ENCODE data around the gene MTA3. TPM values are rescaled to one million over a fixed set of nuclear protein-coding genes. Genes with fewer than 3 reads are reported as not detected.
"Not testable (repeated sequence)": the region's sequence is repeated elsewhere in the genome, so short reads cannot be mapped to it uniquely, and the experiment has no call there.

MTA3 gene
- polyA plus RNA-seq, 3 donors = 2.0 to 4.5 (median 2.2) TPM

- no peak for TF ChIP-seq CTCF (IDR thresholded peaks at IDR 0.05)
Observed at GRCh38 chr2:42622943-42623676, 54.7 kb downstream of the MTA3 start.

GRCh38 chr2:42624047-42624446 lies 55.6 kb downstream of the MTA3 start:
- no peaks in the 10 kb centered on the region for H3K27me3 ChIP-seq (ENCODE audit: control insufficient read depth in 2 of 2, insufficient read depth in 2 of 2, low read length in 2 of 2)
- H3K9ac ChIP-seq (ENCODE audit: insufficient read depth, low read length, poor library complexity, severe bottlenecking) = no peak overlapping the region
- H2AFZ ChIP-seq (ENCODE audit: insufficient read depth, low read depth, low read length, poor library complexity, severe bottlenecking) = no peak overlapping the region
- intact Hi-C loops (cut with micrococcal nuclease) = no loop called here
- no peaks in the 10 kb centered on the region for H3K36me3 Mint-ChIP-seq
- no peaks in the 10 kb centered on the region for H4K20me1 ChIP-seq (ENCODE audit: insufficient read depth, low read length)
- H3K27me3 Mint-ChIP-seq (ENCODE audit: low read depth in 3 of 3) = peaks cover 0 to 2% (median 0%) of the 10 kb centered on the region in 3 donors
- no peaks in the 10 kb centered on the region for H3K4me1 Mint-ChIP-seq
- DNase-seq = no peak
- no peaks in the 10 kb centered on the region for H3K79me2 ChIP-seq (ENCODE audit: insufficient read depth, low read length)
- no peaks in the 10 kb centered on the region for H3K36me3 ChIP-seq (replicated peaks in 1 of 2; ENCODE audit: control insufficient read depth in 1 of 2, insufficient read depth in 2 of 2, low read length in 2 of 2)
- TF ChIP-seq CTCF (IDR thresholded peaks at IDR 0.05) = no peak
- no peak overlapping the region for H3K4me3 Mint-ChIP-seq
- H3K9me3 Mint-ChIP-seq = peaks cover 0 to 21% (median 7%) of the 10 kb centered on the region in 7 donors
- no peak overlapping the region for H3K27ac ChIP-seq (ENCODE audit: low read depth in 1 of 2, low read length in 2 of 2)
- 90% methylated on average over 2 of the region's 2 CpGs for WGBS (ENCODE audit: insufficient coverage)
- no peak overlapping the region for H3K4me2 ChIP-seq (replicated peaks; ENCODE audit: extremely low read depth, low read length, poor library complexity, severe bottlenecking)
- H3K4me1 ChIP-seq (ENCODE audit: control insufficient read depth in 1 of 2, insufficient read depth in 2 of 2, low read length in 2 of 2) = no peaks in the 10 kb centered on the region
- no peak overlapping the region for H3K4me3 ChIP-seq (replicated peaks in 1 of 3; ENCODE audit: low read depth in 2 of 3, low read length in 3 of 3)
- H3K27ac Mint-ChIP-seq = no peak overlapping the region
- H3K9me3 ChIP-seq (replicated peaks in 1 of 2; ENCODE audit: control insufficient read depth in 1 of 2, insufficient read depth in 1 of 2, low read length in 2 of 2) = no peaks in the 10 kb centered on the region

More at GRCh38 chr2:42622943-42623676, 54.7 kb downstream of the MTA3 start:
- H3K4me3 ChIP-seq (replicated peaks in 1 of 3; ENCODE audit: low read depth in 2 of 3, low read length in 3 of 3) = no peak overlapping the region
- H3K4me3 Mint-ChIP-seq = no peak overlapping the region
- H3K79me2 ChIP-seq (ENCODE audit: insufficient read depth, low read length) = no peaks in the 10 kb centered on the region
- H3K27me3 ChIP-seq (ENCODE audit: control insufficient read depth in 2 of 2, insufficient read depth in 2 of 2, low read length in 2 of 2) = no peaks in the 10 kb centered on the region
- no peak overlapping the region for H3K27ac Mint-ChIP-seq
- H3K4me2 ChIP-seq (replicated peaks; ENCODE audit: extremely low read depth, low read length, poor library complexity, severe bottlenecking) = no peak overlapping the region
- peaks cover under 1 to 3% of the 10 kb centered on the region in 2 donors for H3K36me3 Mint-ChIP-seq
- no peaks in the 10 kb centered on the region for H3K4me1 ChIP-seq (ENCODE audit: control insufficient read depth in 1 of 2, insufficient read depth in 2 of 2, low read length in 2 of 2)
- H3K36me3 ChIP-seq (replicated peaks in 1 of 2; ENCODE audit: control insufficient read depth in 1 of 2, insufficient read depth in 2 of 2, low read length in 2 of 2) = no peaks in the 10 kb centered on the region
- peaks cover 0 to 21% (median 7%) of the 10 kb centered on the region in 7 donors for H3K9me3 Mint-ChIP-seq
- no peak overlapping the region for H3K9ac ChIP-seq (ENCODE audit: insufficient read depth, low read length, poor library complexity, severe bottlenecking)
- no peaks in the 10 kb centered on the region for H4K20me1 ChIP-seq (ENCODE audit: insufficient read depth, low read length)
- no peaks in the 10 kb centered on the region for H3K4me1 Mint-ChIP-seq
- no peak overlapping the region for H2AFZ ChIP-seq (ENCODE audit: insufficient read depth, low read depth, low read length, poor library complexity, severe bottlenecking)
- H3K9me3 ChIP-seq (replicated peaks in 1 of 2; ENCODE audit: control insufficient read depth in 1 of 2, insufficient read depth in 1 of 2, low read length in 2 of 2) = no peaks in the 10 kb centered on the region
- DNase-seq = no peak
- H3K27me3 Mint-ChIP-seq (ENCODE audit: low read depth in 3 of 3) = peaks cover 0 to 2% (median 0%) of the 10 kb centered on the region in 3 donors
- intact Hi-C loops (cut with micrococcal nuclease) = no loop called here
- WGBS (ENCODE audit: insufficient coverage) = 67% methylated on average over 3 of the region's 5 CpGs
- H3K27ac ChIP-seq (ENCODE audit: low read depth in 1 of 2, low read length in 2 of 2) = no peak overlapping the region

GRCh38 chr2:42628024-42628423 lies 59.6 kb downstream of the MTA3 start:
- H3K27me3 ChIP-seq (ENCODE audit: control insufficient read depth in 2 of 2, insufficient read depth in 2 of 2, low read length in 2 of 2); H4K20me1 ChIP-seq (ENCODE audit: insufficient read depth, low read length); intact Hi-C loops (cut with micrococcal nuclease); H3K4me3 Mint-ChIP-seq; H2AFZ ChIP-seq (ENCODE audit: insufficient read depth, low read depth, low read length, poor library complexity, severe bottlenecking); H3K4me2 ChIP-seq (replicated peaks; ENCODE audit: extremely low read depth, low read length, poor library complexity, severe bottlenecking); H3K36me3 ChIP-seq (replicated peaks in 1 of 2; ENCODE audit: control insufficient read depth in 1 of 2, insufficient read depth in 2 of 2, low read length in 2 of 2); H3K9ac ChIP-seq (ENCODE audit: insufficient read depth, low read length, poor library complexity, severe bottlenecking); H3K4me1 ChIP-seq (ENCODE audit: control insufficient read depth in 1 of 2, insufficient read depth in 2 of 2, low read length in 2 of 2); H3K27ac Mint-ChIP-seq; H3K27me3 Mint-ChIP-seq (ENCODE audit: low read depth in 3 of 3); H3K36me3 Mint-ChIP-seq; H3K4me3 ChIP-seq (replicated peaks in 1 of 3; ENCODE audit: low read depth in 2 of 3, low read length in 3 of 3); DNase-seq; H3K9me3 ChIP-seq (replicated peaks in 1 of 2; ENCODE audit: control insufficient read depth in 1 of 2, insufficient read depth in 1 of 2, low read length in 2 of 2); H3K79me2 ChIP-seq (ENCODE audit: insufficient read depth, low read length); H3K27ac ChIP-seq (ENCODE audit: low read depth in 1 of 2, low read length in 2 of 2); H3K4me1 Mint-ChIP-seq: not testable (repeated sequence)
- peaks cover 0 to 16% (median 4%) of the 10 kb centered on the region in 7 donors for H3K9me3 Mint-ChIP-seq
- WGBS (ENCODE audit: insufficient coverage) = 89% methylated on average over 1 of the region's 10 CpGs
